ENCODE data around the gene KAT7.

DNA sequence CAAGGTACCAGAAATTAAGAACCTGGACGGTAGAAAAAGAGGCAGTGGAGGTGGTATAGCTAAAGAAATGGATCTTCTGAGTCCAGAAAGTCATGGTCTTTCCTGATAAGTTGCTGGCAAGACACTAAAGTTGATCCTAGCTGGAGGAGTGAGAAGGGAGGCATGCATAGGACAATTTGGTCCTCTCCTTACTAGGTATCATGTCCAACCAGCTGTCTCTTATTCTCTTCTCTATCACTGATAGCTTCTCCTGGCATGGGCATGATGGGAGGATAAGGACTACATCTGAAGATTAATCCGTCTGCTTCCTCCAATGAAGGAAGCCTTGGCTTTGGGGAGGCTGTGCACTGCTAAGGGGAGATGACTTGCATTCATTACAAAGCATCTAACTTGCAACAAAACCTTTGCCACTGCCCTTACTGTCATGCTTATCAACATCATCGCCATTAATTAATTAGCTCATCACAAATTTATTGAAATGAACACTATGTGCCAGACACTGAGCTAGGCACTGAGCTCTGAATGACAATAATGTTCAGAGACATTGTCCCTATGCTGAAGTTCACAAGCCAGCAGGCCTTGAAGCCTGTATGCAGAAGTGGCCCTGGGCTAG, 21.5 kb upstream of the KAT7 start:
- no peak for TF ChIP-seq POLR2A (IDR thresholded peaks at IDR 0.05; ENCODE audit: control extremely low read depth in 1 of 2, low read depth in 2 of 2, low read length in 2 of 2)
- TF ChIP-seq TAF1 (IDR thresholded peaks at IDR 0.05; ENCODE audit: low read depth, low read length): no peak
- TF ChIP-seq, protein P1, sequence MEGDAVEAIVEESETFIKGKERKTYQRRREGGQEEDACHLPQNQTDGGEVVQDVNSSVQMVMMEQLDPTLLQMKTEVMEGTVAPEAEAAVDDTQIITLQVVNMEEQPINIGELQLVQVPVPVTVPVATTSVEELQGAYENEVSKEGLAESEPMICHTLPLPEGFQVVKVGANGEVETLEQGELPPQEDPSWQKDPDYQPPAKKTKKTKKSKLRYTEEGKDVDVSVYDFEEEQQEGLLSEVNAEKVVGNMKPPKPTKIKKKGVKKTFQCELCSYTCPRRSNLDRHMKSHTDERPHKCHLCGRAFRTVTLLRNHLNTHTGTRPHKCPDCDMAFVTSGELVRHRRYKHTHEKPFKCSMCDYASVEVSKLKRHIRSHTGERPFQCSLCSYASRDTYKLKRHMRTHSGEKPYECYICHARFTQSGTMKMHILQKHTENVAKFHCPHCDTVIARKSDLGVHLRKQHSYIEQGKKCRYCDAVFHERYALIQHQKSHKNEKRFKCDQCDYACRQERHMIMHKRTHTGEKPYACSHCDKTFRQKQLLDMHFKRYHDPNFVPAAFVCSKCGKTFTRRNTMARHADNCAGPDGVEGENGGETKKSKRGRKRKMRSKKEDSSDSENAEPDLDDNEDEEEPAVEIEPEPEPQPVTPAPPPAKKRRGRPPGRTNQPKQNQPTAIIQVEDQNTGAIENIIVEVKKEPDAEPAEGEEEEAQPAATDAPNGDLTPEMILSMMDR (IDR thresholded peaks at IDR 0.05; ENCODE audit: control extremely low read depth in 1 of 3, insufficient read depth in 1 of 3, low read depth in 1 of 3, low read length in 3 of 3): no peak

Data from H1 (cell line).